GM23338 (cell line): ENCODE data around the gene FCHSD1. TPM values are rescaled to one million over a fixed set of nuclear protein-coding genes. Genes with fewer than 3 reads are reported as not detected.

ENCODE experiments used
- ATAC-seq: fragments of 200-7000 bp; cut with Tn5 transposase; 3 replicates; pipeline ENCODE4 v1.9.1; 2020
- DNase-seq: peaks from one replicate; pipeline ENCODE4 v3.0.0-alpha.2; 2015; ENCODE audit warnings: low spot score
- H2AFZ ChIP-seq: fragments of 200-600 bp; sonication (generic); 2 replicates; pipeline ENCODE4 v1.8.0; 2016; ENCODE audit warnings: antibody characterized with exemption, mild to moderate bottlenecking, moderate library complexity
- H3F3A ChIP-seq: fragments of 200-600 bp; sonication (generic); replicated peaks from 2 replicates; pipeline ENCODE4 v1.8.0; 2017; ENCODE audit warnings: antibody characterized with exemption, mixed run types, low read depth
- H3K27ac ChIP-seq: fragments of 200-600 bp; sonication (generic); 2 replicates; pipeline ENCODE4 v1.6.1; 2016; ENCODE audit warnings: low read depth
- H3K27me3 ChIP-seq: fragments of 200-600 bp; sonication (generic); 2 replicates; pipeline ENCODE4 v1.8.0; 2016; ENCODE audit warnings: mild to moderate bottlenecking, mixed run types, moderate library complexity; ENCODE audit not compliant: insufficient read depth
- H3K36me3 ChIP-seq: fragments of 200-600 bp; sonication (generic); 2 replicates; pipeline ENCODE4 v1.8.0; 2016; ENCODE audit warnings: mild to moderate bottlenecking; ENCODE audit not compliant: insufficient read depth
- H3K4me1 ChIP-seq: fragments of 200-600 bp; sonication (generic); 2 replicates; pipeline ENCODE4 v1.8.0; 2016; ENCODE audit warnings: mild to moderate bottlenecking, moderate library complexity; ENCODE audit not compliant: insufficient read depth
- H3K4me2 ChIP-seq: fragments of 200-600 bp; sonication (generic); 2 replicates; pipeline ENCODE4 v1.7.1; 2017; ENCODE audit warnings: mixed run types
- H3K4me3 ChIP-seq: fragments of 200-600 bp; sonication (generic); 2 replicates; pipeline ENCODE4 v1.6.1; 2016; ENCODE audit warnings: mixed run types
- H3K79me2 ChIP-seq: fragments of 200-600 bp; sonication (generic); replicated peaks from 2 replicates; pipeline ENCODE4 v1.8.0; 2017; ENCODE audit warnings: mild to moderate bottlenecking; ENCODE audit not compliant: insufficient read depth
- H3K9me2 ChIP-seq: fragments of 200-600 bp; sonication (generic); 2 replicates; pipeline ENCODE4 v1.8.0; 2017; ENCODE audit not compliant: insufficient read depth
- H4K20me1 ChIP-seq: fragments of 200-600 bp; sonication (generic); replicated peaks from 2 replicates; pipeline ENCODE4 v1.8.0; 2017; ENCODE audit warnings: mild to moderate bottlenecking; ENCODE audit not compliant: insufficient read depth
- H3K27ac Mint-ChIP-seq: 2 replicates; pipeline ENCODE4 v1.8.0; 2020; ENCODE audit warnings: inconsistent platforms, mild to moderate bottlenecking, moderate library complexity, mixed read lengths
- H3K27me3 Mint-ChIP-seq: 3 replicates; pipeline ENCODE4 v1.8.0; 2022; ENCODE audit warnings: low read depth, mild to moderate bottlenecking, moderate library complexity, mixed read lengths, inconsistent platforms; ENCODE audit not compliant: insufficient read depth, poor library complexity
- H3K36me3 Mint-ChIP-seq: 3 replicates; pipeline ENCODE4 v1.8.0; 2021; ENCODE audit warnings: low read depth, mild to moderate bottlenecking, inconsistent platforms, moderate library complexity, mixed read lengths
- H3K4me1 Mint-ChIP-seq: 3 replicates; pipeline ENCODE4 v1.8.0; 2020; ENCODE audit warnings: mild to moderate bottlenecking, inconsistent platforms, mixed read lengths
- H3K4me3 Mint-ChIP-seq: 3 replicates; pipeline ENCODE4 v1.8.0; 2021; ENCODE audit warnings: moderate library complexity, mild to moderate bottlenecking, inconsistent platforms, mixed read lengths
- H3K9me3 Mint-ChIP-seq: 3 replicates; pipeline ENCODE4 v1.8.0; 2020; ENCODE audit warnings: moderate library complexity, mild to moderate bottlenecking, inconsistent platforms, mixed read lengths
- CREB1 ChIP-seq: fragments of 250-450 bp; sonication (Bioruptor Pico); IDR thresholded peaks from 2 replicates; pipeline ENCODE4 v1.5.0; 2020; ENCODE audit warnings: low read depth, mild to moderate bottlenecking, moderate library complexity
- EZH2 ChIP-seq: fragments of 200-600 bp; sonication (generic); IDR thresholded peaks from one replicate; pipeline ENCODE4 v1.8.0; 2017; ENCODE audit warnings: antibody characterized with exemption, mild to moderate bottlenecking, low read depth; ENCODE audit not compliant: unreplicated experiment
- EZH2phosphoT487 ChIP-seq: fragments of 200-600 bp; sonication (generic); IDR thresholded peaks from one replicate; pipeline ENCODE4 v1.8.1; 2018; ENCODE audit warnings: antibody characterized with exemption; ENCODE audit not compliant: unreplicated experiment
- JUNB ChIP-seq: IDR thresholded peaks from one replicate; pipeline ENCODE4 v1.6.1; 2016; ENCODE audit warnings: antibody characterized with exemption; ENCODE audit not compliant: unreplicated experiment
- NANOG ChIP-seq: IDR thresholded peaks from 2 replicates; pipeline ENCODE4 v1.6.1; 2016; ENCODE audit warnings: antibody characterized with exemption, borderline replicate concordance
- REST ChIP-seq: IDR thresholded peaks from one replicate; pipeline ENCODE4 v1.6.1; 2018; ENCODE audit warnings: antibody characterized with exemption; ENCODE audit not compliant: unreplicated experiment
- STAT1 ChIP-seq: IDR thresholded peaks from one replicate; pipeline ENCODE4 v1.6.1; 2016; ENCODE audit warnings: antibody characterized with exemption; ENCODE audit not compliant: unreplicated experiment
- ZNF114 ChIP-seq: fragments of 250-450 bp; sonication (Bioruptor Pico); IDR thresholded peaks from 2 replicates; pipeline ENCODE4 v1.5.0; 2020; ENCODE audit warnings: mild to moderate bottlenecking, moderate library complexity
- ZNF331 ChIP-seq: fragments of 250-450 bp; sonication (Bioruptor Pico); IDR thresholded peaks from 2 replicates; pipeline ENCODE4 v1.5.0; 2020; ENCODE audit warnings: low read depth, mild to moderate bottlenecking, moderate library complexity
- polyA plus RNA-seq: library from polyadenylated mRNA; unstranded; fragments of >200 nt; fragmentation: Nextera tagmentation; extraction: Ambion mirVana; gene quantifications from 2 replicates; pipeline ENCODE4 v1.2.1, GENCODE V29; 2016
- total RNA-seq: library from RNA; depleted of rRNA; stranded (reverse); fragments of >200 nt; shearing (Covaris generic); gene quantifications from 2 replicates; pipeline ENCODE4 v1.2.3, GENCODE V29; 2014
- TF ChIP-seq, protein P1 (sequence below): IDR thresholded peaks from 2 replicates; pipeline ENCODE4 v1.6.1; 2016; ENCODE audit warnings: antibody characterized with exemption
- TF ChIP-seq, protein P2 (sequence below), 2 experiments: fragments of 200-600 bp in 1 of 2; sonication (generic) in 1 of 2; conservative IDR thresholded peaks; 2 replicates each; pipeline versions ENCODE4 v1.5.1 to v1.6.1; 2016 to 2017; ENCODE audit warnings: antibody characterized with exemption in 2 of 2, low read depth in 2 of 2, mild to moderate bottlenecking in 2 of 2, moderate library complexity in 1 of 2
- TF ChIP-seq, protein P3 (sequence below): fragments of 250-450 bp; sonication (Bioruptor Pico); IDR thresholded peaks from 2 replicates; pipeline ENCODE4 v1.5.0; 2020; ENCODE audit warnings: mild to moderate bottlenecking, moderate library complexity

Gene FCHSD1
- total and polyA plus RNA-seq, 2 experiments from 2014 or later = 24.7 to 46.6 TPM

DNA sequence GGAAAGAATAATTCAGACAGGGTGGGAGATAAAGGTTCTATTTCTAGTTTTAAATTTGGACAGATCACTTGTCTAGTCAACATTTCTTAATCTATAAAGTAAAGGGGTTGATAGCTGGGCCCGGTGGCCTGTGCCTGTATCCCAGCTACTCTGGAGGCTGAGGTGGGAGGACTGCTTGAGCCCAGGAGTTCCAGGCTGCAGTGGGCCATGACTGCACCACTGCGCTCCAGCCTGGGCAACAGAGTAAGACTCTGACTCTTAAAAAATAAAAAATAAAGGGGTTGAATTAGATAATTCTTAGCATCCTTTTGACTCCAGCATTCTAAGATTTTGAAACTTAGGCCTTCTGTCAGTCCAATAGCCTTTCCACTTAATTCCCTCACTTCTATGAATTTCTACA lies 43.2 kb downstream of the FCHSD1 start:
- Histone ChIP-seq H3K4me2 (no peak overlapping the region), H3F3A (no peaks in the 10 kb centered on the region), H3K4me1 (peaks cover 1% of the 10 kb centered on the region; the same call in 1 of the 2 replicates), H3K36me3 (no peaks in the 10 kb centered on the region), H3K9me2 (no peaks in the 10 kb centered on the region), H3K27me3 (no peaks in the 10 kb centered on the region), H3K4me3 (no peak overlapping the region), H3K27ac (no peak overlapping the region), H4K20me1 (peaks cover 25% of the 10 kb centered on the region), H2AFZ (no peak overlapping the region), H3K79me2 (peaks cover 100% of the 10 kb centered on the region)
- H3K27ac Mint-ChIP-seq = no peak overlapping the region
- H3K9me3 Mint-ChIP-seq = no peaks in the 10 kb centered on the region
- no peaks in the 10 kb centered on the region for H3K27me3 Mint-ChIP-seq
- H3K36me3 Mint-ChIP-seq = peaks cover 4% of the 10 kb centered on the region; the same call in 1 of the 3 replicates
- TF ChIP-seq, protein P1, sequence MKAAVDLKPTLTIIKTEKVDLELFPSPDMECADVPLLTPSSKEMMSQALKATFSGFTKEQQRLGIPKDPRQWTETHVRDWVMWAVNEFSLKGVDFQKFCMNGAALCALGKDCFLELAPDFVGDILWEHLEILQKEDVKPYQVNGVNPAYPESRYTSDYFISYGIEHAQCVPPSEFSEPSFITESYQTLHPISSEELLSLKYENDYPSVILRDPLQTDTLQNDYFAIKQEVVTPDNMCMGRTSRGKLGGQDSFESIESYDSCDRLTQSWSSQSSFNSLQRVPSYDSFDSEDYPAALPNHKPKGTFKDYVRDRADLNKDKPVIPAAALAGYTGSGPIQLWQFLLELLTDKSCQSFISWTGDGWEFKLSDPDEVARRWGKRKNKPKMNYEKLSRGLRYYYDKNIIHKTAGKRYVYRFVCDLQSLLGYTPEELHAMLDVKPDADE = no peak
- TF ChIP-seq NANOG (no peak), ZNF114 (CRISPR knock-in tag) (no peak), JUNB (no peak), STAT1 (no peak), EZH2 (no peak), REST (no peak), EZH2phosphoT487 (no peak), ZNF331 (CRISPR knock-in tag) (no peak), CREB1 (CRISPR knock-in tag) (no peak)
- TF ChIP-seq, protein P2, sequence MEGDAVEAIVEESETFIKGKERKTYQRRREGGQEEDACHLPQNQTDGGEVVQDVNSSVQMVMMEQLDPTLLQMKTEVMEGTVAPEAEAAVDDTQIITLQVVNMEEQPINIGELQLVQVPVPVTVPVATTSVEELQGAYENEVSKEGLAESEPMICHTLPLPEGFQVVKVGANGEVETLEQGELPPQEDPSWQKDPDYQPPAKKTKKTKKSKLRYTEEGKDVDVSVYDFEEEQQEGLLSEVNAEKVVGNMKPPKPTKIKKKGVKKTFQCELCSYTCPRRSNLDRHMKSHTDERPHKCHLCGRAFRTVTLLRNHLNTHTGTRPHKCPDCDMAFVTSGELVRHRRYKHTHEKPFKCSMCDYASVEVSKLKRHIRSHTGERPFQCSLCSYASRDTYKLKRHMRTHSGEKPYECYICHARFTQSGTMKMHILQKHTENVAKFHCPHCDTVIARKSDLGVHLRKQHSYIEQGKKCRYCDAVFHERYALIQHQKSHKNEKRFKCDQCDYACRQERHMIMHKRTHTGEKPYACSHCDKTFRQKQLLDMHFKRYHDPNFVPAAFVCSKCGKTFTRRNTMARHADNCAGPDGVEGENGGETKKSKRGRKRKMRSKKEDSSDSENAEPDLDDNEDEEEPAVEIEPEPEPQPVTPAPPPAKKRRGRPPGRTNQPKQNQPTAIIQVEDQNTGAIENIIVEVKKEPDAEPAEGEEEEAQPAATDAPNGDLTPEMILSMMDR (conservative IDR thresholded peaks at IDR 0.05; ENCODE audit: low read depth in 2 of 2) = no peak
- TF ChIP-seq, protein P3, sequence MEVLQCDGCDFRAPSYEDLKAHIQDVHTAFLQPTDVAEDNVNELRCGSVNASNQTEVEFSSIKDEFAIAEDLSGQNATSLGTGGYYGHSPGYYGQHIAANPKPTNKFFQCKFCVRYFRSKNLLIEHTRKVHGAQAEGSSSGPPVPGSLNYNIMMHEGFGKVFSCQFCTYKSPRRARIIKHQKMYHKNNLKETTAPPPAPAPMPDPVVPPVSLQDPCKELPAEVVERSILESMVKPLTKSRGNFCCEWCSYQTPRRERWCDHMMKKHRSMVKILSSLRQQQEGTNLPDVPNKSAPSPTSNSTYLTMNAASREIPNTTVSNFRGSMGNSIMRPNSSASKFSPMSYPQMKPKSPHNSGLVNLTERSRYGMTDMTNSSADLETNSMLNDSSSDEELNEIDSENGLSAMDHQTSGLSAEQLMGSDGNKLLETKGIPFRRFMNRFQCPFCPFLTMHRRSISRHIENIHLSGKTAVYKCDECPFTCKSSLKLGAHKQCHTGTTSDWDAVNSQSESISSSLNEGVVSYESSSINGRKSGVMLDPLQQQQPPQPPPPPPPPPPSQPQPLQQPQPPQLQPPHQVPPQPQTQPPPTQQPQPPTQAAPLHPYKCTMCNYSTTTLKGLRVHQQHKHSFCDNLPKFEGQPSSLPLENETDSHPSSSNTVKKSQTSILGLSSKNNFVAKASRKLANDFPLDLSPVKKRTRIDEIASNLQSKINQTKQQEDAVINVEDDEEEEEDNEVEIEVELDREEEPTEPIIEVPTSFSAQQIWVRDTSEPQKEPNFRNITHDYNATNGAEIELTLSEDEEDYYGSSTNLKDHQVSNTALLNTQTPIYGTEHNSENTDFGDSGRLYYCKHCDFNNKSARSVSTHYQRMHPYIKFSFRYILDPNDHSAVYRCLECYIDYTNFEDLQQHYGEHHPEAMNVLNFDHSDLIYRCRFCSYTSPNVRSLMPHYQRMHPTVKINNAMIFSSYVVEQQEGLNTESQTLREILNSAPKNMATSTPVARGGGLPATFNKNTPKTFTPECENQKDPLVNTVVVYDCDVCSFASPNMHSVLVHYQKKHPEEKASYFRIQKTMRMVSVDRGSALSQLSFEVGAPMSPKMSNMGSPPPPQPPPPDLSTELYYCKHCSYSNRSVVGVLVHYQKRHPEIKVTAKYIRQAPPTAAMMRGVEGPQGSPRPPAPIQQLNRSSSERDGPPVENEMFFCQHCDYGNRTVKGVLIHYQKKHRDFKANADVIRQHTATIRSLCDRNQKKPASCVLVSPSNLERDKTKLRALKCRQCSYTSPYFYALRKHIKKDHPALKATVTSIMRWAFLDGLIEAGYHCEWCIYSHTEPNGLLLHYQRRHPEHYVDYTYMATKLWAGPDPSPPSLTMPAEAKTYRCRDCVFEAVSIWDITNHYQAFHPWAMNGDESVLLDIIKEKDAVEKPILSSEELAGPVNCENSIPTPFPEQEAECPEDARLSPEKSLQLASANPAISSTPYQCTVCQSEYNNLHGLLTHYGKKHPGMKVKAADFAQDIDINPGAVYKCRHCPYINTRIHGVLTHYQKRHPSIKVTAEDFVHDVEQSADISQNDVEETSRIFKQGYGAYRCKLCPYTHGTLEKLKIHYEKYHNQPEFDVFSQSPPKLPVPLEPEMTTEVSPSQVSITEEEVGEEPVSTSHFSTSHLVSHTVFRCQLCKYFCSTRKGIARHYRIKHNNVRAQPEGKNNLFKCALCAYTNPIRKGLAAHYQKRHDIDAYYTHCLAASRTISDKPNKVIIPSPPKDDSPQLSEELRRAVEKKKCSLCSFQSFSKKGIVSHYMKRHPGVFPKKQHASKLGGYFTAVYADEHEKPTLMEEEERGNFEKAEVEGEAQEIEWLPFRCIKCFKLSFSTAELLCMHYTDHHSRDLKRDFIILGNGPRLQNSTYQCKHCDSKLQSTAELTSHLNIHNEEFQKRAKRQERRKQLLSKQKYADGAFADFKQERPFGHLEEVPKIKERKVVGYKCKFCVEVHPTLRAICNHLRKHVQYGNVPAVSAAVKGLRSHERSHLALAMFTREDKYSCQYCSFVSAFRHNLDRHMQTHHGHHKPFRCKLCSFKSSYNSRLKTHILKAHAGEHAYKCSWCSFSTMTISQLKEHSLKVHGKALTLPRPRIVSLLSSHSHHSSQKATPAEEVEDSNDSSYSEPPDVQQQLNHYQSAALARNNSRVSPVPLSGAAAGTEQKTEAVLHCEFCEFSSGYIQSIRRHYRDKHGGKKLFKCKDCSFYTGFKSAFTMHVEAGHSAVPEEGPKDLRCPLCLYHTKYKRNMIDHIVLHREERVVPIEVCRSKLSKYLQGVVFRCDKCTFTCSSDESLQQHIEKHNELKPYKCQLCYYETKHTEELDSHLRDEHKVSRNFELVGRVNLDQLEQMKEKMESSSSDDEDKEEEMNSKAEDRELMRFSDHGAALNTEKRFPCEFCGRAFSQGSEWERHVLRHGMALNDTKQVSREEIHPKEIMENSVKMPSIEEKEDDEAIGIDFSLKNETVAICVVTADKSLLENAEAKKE (CRISPR knock-in tag) = no peak
- no peak for DNase-seq
- ATAC-seq = no peak
- H3K4me1 Mint-ChIP-seq = peaks cover 12% of the 10 kb centered on the region
- no peak overlapping the region for H3K4me3 Mint-ChIP-seq
